NT2/D1 (cell line): ENCODE measurements around the gene GAGE12F.
"Not testable (repeated sequence)": the region's sequence is repeated elsewhere in the genome, so short reads cannot be mapped to it uniquely, and the experiment has no call there.

Source experiments
- YY1 ChIP-seq: IDR thresholded peaks from 2 replicates; pipeline ENCODE4 v1.6.1; 2011; ENCODE audit not compliant: insufficient read length, insufficient read depth
- ZNF274 ChIP-seq: IDR thresholded peaks from 2 replicates; pipeline ENCODE4 v1.6.1; 2011; ENCODE audit warnings: mild to moderate bottlenecking, low read depth, low read length

DNA sequence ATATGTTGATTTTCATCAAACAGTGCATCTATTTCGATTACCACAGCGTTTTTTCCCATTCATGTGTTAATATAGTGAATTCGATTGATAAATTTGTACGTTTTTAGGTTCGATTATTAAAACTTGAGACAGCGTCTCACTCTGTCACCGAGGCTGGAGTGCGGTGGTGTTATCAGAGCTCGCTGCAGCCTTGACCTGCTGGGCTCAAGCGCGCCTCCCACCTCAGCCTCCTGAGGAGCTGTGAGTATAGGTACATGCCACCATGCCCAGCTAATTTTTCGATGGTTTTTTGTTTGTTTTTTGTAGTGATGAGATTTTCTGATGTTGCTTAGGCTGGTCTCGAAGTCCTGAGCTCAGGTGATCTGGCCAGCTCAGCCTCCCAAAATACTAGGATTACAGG lies 8.5 kb downstream of the GAGE12F start:
- not testable (repeated sequence) for TF ChIP-seq ZNF274, YY1
